Activated T-cell treated with anti-CD3 and anti-CD28 coated beads, Interleukin-2, amount 50 U/mL, for 1 hour (primary cell): ENCODE measurements around the gene MEF2B.
A peak's percentile ranks its signal among the peaks of the same experiment; 100 is the strongest.
"Not testable (repeated sequence)": the region's sequence is repeated elsewhere in the genome, so short reads cannot be mapped to it uniquely, and the experiment has no call there.

ENCODE experiments used
- DNase-seq: peaks from one replicate; pipeline ENCODE4 v3.0.0-alpha.2; 2020

MEF2B gene

DNA sequence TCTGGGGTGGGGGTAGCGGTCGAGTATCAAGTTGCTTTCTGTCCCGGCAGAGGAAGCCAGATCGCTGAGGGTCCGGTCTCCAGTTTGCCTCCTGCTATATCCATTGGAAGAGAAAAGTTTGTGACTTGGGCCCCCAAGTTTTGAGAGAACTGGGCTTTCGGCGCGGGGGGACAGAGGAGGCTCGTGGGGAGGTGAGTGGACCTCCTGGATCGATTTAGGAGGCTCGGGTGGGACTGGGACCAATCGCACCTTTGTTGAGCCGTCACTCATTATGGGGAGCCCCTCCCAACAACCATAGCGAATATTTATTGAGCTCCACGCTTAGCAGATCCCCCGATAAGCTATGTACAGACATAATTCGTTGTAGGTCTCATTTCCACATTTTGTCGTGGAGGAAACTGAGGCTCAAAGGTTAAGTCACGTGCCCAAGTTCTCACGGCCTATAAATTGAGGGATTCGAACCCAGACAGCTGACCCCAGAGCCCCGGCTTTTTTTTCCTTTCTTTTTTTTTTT lies 22.9 kb upstream of the MEF2B start:
- DNase-seq: no peak

DNA sequence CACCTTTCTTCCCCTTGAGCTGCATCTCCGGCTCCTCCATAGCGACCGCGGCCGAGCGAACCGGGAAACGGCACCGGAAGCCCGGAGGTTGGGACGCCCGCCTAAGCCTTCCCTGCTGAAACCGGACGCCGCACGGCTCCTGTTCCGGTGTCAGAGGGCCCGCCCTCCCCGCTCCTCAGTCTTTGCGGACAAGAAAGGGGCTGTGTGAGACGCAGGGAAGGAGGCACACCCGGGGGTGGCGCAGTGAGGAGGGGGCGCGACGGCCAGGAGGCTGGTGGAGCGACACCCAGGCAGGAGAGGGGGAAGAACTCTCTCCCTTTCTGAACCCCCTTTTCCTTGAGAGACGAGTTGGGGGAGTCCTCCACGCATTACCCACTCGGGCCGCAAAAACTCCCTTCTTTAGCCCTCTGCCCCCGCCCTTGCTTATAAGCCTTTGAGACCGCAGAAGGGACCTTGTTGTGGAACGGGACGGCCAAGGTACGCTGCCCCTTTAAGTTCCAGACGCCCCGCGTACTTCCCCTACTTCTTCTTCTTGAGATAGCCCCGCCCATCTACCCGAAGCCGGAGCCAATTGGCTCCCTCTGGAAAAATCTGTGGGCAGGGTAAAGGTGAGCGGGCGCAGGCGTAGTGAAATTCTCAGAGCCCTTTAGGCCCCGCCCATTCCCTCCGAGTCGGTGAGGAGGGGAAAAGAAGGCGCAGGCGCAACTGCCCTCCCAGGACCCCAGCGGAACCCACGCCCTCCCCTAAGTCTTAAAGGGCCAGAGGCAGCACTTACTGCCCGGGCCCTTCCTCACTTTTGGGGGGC lies 22.2 kb upstream of the MEF2B start, which contains the start of the genes BORCS8 and RFXANK:
Gene BORCS8 (minus strand): TSS at position 75 of the 805 bp plus-strand sequence. CDS start 35 bp downstream, at position 40.
Gene RFXANK (plus strand): TSS at position 181 of the 805 bp plus-strand sequence. CDS start 1,689 bp downstream, outside the sequence.
- DNase-seq: peak; percentile 96

DNA sequence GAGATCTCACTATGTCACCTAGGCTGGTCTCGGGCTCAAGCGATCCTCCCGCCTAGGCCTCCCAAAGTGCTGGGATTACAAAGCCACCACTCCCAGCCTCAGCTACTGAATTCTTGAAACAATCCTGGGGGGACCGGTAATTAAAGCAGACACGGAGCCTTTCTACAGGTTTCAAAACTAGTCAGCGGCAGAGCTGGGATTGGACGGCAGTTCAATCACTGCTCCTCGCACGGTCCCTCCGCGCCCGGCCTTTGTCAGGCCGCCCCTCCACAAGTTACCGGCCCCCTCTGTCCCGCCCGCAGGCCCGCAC lies 21.7 kb upstream of the MEF2B start:
- no peak for DNase-seq

DNA sequence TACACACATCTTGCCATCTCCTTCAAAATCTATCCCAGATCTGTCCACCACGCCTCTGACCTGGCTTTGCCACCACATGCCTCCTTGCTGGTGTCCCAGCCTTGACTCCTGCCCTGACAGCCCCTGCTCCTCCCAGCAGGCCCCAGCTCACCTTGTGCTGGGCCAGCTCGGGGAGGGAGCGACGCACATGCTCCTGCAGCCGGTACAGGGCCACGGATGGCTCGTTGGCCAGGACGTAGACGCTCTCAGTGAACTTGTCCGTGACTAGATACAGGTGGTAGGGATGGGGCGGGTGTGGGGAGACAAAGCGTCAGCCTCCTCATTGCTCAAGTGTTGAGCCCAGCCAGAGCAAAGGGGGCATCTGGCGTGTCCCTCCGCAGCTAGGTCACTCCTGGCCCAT lies 16.7 kb upstream of the MEF2B start:
- no peak for DNase-seq

GRCh38 chr19:19185853-19186740 lies 16.0 kb upstream of the MEF2B start:
- DNase-seq: peak; percentile 58

DNA sequence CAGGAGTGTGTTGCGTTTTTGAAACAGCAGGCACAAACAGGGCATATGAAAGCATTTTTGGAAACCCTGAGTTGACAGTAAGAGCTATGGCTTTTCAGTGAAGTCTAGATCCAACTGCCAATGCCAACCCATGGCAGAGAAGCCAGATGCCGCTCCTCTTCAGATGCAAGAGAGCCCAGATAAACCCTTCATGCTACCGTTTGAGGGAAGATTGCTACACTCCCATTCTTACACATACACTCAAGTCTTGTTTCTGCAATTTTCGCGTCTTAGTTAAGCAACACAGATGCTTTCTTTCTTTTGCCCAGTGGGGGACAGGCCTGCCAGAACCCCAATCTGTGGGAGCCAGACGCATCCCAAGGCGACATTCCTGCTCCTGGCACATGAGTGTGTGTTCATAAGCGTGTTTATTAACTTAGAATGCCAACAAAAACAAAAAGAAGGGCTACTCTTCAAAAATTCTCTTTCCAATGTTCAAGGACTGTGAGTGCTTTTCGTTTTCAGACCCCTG lies 11.5 kb upstream of the MEF2B start:
- DNase-seq: no peak

DNA sequence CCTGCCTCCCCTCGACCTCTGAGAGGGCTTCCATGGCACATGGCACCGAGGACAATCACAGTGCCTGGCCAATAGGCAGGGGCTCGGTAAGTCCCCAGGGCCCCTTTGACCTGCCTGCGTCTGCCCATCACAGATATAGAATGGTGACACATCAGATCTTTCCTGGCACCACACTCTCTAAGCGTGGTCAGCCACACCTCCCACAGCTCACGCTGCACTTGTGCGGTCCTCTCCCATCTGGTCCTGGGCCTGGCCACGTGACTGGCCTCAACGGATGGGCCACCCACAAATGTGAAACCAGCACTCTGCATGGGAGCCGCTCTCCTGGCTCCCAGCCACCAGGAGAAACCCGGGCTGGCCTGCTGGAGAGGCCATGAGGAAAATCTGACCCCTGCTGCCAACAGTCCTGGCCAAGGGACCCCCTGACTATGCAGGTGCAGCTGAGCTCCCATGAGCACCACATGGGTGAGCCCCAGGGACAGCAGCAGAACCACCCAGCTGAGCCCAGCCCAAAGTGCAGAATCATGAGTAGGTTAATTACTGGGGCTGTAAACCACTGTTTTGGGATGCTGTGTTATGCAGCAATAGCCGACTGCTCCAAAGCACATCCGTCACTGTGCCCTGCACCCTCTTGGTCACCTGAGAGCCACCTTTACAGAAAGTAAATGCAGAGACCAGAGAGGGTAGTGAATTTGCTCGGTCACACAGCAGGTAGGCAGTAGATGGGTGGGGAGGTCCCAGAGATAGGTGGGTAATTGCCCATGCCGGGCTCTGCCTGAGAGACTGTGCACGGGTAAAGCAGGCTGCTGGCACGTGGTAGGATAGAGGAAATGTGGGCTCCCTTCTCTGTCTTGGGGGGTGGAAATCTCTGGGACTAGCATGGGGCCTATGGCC lies 9.7 kb upstream of the MEF2B start:
- DNase-seq: no peak

DNA sequence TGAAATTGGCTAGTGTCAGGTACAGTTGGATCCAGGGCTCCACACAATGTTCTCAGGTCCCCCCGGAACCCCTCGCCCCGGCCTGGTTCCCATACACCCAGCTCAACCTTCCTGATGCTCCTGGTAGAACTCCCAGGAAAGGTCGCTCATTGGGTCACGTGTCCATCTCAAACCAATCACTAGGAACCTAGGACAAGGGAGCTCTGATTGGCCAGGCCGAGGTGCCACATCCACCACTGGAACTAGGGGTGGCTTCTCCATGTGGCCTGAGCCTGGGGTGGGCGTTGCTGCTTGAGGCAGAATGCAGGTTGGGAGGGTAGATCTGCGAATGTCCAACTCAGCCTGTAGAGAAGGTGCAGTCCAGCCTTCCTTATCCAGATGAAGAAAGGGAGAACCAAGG lies 6.9 kb upstream of the MEF2B start:
- DNase-seq: no peak

DNA sequence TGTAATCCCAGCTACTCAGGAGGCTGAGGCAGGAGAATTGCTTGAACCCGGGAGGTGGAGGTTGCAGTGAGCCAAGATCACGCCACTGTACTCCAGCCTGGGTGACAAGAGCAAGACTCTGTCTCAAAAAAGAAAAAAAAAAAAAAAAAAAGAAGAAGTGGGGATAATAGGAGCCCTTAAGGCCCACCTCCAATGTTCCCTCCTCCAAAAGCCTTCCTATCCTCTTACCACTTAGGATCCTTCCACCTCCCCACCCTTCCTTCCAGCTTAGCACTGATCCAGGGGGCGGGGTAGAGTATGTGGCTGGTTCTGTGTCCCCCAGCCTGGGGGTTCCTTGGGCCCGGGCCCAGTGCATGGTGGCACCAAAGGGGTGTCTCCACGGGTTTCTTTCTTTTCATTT lies 3.2 kb upstream of the MEF2B start:
- DNase-seq: not testable (repeated sequence)

DNA sequence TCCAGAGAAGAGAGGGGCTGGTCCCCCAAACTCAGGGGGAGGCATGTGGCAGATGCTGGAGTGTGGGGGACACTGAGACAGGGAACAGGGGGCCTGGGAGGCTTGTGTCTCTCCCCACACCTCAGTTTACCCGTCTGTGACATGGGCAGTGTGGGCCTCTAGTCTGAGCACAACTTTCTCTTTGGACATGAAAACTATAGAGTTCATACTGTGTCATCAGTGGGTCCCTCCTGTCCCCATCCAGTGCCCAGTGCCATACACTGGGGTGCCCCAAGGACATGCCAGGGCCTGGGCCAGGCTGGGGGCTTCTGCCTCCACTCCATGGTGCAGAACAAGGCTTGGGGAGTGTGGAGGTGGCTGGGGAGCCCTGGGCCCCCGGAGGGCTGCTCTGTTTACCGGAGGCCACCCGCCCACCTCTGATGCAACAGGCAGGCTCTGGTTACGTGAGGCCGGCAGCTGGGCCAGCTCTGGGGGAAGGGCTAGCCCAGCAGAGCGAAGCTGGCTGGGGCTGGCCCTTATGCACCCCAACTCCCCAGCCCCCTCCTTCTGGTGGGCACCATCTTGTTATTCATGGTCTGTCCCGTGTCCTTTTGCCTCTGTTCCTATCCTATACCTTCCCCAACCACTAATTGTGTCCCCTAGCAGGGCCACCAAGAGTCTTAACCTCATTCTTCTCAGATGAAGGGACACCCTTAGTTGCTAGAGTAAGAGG lies 1.9 kb upstream of the MEF2B start:
- no peak for DNase-seq

DNA sequence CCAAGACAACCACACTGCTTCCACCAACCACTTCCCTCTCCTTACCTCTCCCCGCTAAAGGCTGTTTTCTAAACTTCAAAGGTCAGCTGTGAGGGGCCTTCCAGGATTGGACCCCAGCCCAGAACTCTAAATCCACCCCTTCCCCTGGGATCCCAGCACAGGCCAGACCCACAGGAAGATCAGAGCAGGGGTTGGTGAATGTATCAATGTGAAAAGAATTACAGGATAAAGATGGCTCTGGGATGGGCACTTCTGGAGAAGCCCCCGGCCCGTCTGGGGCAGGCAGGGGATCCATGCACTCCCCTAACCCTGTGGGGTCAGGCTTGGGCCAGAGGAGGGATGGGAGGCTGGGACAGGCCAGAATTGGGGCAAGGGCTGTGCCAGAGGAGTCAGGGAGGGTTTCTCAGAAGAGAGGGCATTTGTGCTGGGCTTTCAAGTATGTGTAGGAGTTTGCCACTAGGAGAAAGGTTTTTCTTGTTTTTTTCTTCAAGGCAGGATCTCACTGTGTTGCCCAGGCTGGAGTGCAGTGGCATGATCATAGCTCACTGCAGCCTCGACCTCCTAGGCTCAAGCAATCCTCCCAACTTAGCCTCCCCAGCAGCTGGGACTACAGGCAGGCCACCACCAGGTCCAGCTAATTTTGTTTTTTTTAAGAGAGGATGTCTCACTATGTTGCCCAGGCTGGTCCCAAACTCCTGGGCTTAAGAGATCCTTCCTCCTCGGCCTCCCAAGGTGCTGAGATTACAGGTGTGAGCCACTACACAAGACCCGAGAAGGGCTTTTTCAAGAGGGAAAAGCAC lies 1.0 kb upstream of the MEF2B start:
- no peak for DNase-seq

- DNase-seq: no peak
Measured at GRCh38 chr19:19169236-19170052, 619 bp downstream of the MEF2B start.

- DNase-seq: no peak
Measured at GRCh38 chr19:19167612-19168011, 2.5 kb downstream of the MEF2B start.

DNA sequence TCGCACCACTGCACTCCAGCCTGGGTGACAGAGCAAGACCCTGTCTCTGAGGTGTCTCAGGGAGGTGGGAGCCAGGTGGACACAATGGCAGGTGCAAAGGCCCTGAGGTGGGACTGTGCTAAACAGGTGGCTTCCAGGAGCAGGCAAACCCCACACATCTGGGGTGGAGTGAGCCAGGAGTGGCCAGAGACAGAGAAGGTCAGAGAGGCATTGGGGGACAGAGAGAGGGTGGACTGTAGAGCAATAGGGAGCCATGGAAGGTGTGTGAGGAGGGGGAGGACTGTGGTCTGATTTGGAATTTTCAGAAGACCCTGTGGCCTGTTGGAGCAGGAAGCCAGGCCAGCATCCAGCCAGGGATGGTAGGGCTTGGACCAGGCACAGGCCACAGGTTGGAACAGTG lies 4.7 kb downstream of the MEF2B start:
- no peak for DNase-seq

DNA sequence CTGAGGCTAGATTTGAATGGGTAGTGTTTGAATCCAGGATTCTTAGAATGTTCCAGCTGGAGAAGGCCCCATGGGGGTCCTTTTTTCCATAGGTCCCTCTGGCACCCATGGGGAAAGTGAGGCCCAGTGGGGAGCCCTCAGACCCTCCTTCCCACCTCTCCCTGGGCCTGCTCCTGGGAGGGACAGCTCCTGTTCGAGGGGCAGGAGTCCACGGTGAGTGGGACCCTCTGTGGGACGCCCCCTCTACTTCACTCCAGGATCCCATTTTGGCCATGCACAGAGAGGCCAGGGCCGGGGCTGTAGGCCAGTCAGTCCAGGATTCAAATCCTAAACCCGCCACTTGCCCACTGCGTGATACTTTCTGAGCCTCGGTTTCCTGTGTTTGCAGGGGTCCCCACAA lies 7.6 kb downstream of the MEF2B start:
- DNase-seq: no peak

DNA sequence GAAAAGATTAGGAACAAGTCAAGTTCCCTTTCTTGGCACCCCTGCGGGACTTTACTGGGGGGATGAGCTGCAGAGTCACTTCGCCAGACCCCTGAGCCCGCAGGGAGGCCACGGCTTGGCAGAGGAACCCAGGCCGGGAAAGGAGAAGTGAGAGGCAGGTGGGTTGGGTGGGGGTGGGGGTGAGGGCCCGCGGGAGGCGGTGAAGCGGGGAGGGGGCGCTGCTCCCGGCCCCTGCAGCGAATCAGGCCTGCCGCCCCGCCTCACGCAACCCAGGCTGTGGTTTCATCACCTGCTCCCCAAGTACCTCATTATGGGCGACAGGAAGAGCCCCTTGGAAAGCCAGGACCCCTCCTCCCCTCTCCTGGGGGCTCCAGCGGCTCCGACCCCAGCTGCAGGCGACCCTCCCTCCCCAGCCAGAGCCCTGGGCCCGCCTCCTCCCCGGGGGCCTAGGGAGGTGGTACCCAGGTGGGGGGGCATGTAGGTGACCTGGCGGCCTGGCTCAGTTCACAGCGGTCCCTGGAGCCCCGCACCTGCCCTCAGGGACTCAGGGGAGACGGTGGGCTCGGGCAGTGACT lies 9.5 kb downstream of the MEF2B start:
- DNase-seq: no peak

DNA sequence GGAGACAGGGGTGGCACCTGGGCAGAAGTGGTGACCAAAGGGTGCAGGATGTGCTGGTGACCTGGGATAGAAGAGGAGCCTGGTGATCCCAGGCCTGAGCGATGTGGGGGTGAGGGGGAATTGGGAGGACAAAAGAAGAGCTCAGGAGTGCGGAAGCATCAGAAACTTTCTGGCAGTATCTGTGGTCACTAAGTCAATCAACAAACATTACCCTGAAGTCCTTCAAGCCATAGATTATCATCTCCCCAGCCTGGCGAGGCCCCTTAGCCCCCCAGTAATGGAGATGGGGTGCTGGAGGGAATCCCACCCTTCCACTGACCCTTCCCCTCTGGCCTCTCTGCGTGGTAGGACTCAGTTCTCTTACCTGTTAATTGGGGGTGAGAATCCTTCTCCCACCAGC lies 10.5 kb downstream of the MEF2B start:
- no peak for DNase-seq

DNA sequence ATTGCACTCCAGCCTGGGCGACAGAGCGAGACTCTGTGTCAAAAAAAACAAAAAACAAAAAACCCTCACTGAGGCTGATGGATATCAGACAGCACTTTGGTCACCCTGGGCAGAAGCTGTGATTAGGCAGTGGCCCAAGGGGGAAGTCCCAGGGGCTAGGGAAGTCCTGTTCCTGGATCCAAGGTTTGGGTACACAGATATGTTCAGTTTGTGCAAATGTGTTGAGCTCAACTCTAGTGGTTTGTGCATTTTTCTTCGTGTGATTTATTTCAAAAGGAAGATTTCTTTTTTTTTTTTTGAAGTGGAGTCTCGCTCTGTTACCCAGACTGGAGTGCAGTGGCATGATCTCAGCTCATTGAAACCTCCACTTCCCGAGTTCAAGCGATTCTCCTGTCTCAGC lies 12.3 kb downstream of the MEF2B start:
- DNase-seq: no peak

GRCh38 chr19:19155495-19156219 lies 14.4 kb downstream of the MEF2B start:
- no peak for DNase-seq
